Measurements from ENCODE around the gene NAA40.

NAA40 gene

GRCh38 chr11:63933459-63933858 is 5.3 kb upstream of the NAA40 start:
- no peak overlapping the region for H3K27ac Mint-ChIP-seq
- DNase-seq (no peak), ATAC-seq (replicated peaks) (no peak)
- H3K4me3 Mint-ChIP-seq, result no peak overlapping the region
- H3K36me3 Mint-ChIP-seq (ENCODE audit: insufficient read depth), result peaks cover 10% of the 10 kb centered on the region
- H3K4me1 Mint-ChIP-seq (ENCODE audit: low read depth in 2 of 2), result peaks cover 0 to 8% of the 10 kb centered on the region in 2 donors
- no peaks in the 10 kb centered on the region for H3K9me3 Mint-ChIP-seq
- H3K27me3 Mint-ChIP-seq, result no peaks in the 10 kb centered on the region

DNA sequence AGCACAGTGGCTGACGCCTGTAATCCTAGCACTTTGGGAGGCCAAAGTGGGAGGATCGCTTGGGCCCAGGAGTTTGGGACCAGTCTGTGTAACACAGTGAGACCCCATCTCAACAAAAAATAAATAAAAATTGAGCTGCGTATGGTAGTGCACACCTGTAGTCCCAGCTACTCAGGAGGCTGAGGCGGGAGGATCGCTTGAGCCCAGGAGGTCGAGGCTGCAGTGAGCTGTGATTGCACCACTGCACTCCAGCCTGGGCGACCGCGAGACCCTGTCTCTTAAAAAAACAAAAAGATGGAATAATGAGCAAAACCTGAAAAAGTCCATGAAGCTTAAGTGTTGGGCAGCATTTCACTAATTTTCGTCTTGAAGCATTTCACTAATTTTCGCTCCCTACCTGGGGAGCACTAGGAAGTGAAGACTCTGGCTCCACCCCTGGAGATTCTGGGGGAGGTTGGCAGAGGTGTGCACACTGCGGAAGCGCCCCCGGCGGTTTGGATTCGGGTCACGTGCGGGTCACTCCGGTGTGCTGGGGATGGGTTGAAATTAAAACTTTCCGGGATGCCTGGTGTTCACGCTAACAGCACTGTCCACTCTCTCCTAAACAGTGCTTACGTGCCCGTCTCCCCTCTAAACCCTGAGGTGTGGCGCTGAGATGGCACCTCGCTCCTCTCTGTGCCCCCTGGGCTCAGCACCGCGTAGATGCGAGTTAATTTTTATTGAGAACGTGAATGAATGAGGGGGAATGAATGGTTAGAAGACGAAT is 906 bp upstream of the NAA40 start:
- Mint-ChIP-seq H3K27ac (peak overlapping the region; percentile 82 to 92), H3K27me3 (no peaks in the 10 kb centered on the region), H3K4me3 (peak overlapping the region; percentile 85 to 86), H3K36me3 (ENCODE audit: insufficient read depth) (peaks cover 23% of the 10 kb centered on the region), H3K4me1 (ENCODE audit: low read depth in 2 of 2) (peaks cover 17% of the 10 kb centered on the region in 2 donors), H3K9me3 (no peaks in the 10 kb centered on the region)
- ATAC-seq (replicated peaks) (peak; percentile 13), DNase-seq (no peak)

DNA sequence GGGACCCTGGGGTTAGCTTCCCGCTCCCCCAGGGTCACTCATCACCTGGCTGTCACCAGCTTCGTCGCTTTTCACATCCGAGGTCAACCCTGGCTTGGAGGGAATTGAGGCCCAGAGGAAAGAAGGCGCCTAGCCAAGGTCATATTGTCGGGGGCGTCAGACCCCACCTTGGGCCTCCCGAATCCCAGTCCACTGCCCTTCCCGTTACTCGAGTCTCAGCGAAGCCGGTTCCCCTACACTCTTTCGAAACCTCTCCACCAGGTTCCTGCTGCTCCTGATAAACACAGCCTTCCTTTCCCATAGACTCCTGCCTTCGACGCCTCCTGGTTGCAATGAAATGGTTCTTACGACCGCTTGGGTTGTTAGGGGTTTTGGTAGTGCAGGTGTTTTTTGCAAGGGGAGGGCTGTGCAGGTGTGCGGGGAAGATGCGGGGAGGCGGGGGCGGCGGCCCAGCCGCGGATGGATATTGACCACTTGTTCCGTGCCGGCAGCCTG is 642 bp downstream of the NAA40 start:
- Mint-ChIP-seq H3K36me3 (ENCODE audit: insufficient read depth) (peaks cover 23% of the 10 kb centered on the region), H3K27me3 (no peaks in the 10 kb centered on the region), H3K4me3 (peak overlapping the region; percentile 85 to 86), H3K9me3 (no peaks in the 10 kb centered on the region), H3K4me1 (ENCODE audit: low read depth in 2 of 2) (peaks cover 20 to 22% of the 10 kb centered on the region in 2 donors), H3K27ac (peak overlapping the region; percentile 44 to 92)
- ATAC-seq (replicated peaks), result no peak
- DNase-seq, result no peak

GRCh38 chr11:63940786-63941185 is 2.0 kb downstream of the NAA40 start:
- H3K4me1 Mint-ChIP-seq (ENCODE audit: low read depth in 2 of 2), result peaks cover 20 to 22% of the 10 kb centered on the region in 2 donors
- no peak for DNase-seq
- H3K27ac Mint-ChIP-seq, result peak overlapping the region in 1 of 2 donors; percentile 44

DNA sequence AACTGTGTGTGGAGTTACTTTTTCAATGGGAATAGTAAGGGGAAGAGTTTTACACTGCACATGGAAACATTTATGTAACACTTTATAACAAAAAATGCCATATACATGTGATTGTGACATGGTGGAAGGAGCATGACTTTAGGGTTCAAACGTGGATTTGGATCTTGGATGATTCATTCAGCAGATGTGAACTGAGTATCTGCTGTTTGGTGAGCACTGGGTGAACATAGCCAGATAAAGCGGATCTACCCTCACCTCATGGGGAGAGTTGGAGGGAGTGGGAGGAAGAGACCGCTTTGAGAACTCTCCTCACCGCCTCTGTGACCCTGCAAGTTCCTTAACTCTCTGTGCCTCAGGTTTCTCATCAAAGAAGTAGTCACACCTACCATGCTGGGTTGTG is 3.1 kb downstream of the NAA40 start:
- H3K9me3 Mint-ChIP-seq, result no peaks in the 10 kb centered on the region
- H3K36me3 Mint-ChIP-seq (ENCODE audit: insufficient read depth), result peaks cover 26% of the 10 kb centered on the region
- H3K4me1 Mint-ChIP-seq (ENCODE audit: low read depth in 2 of 2), result peaks cover 22% of the 10 kb centered on the region in 2 donors
- no peaks in the 10 kb centered on the region for H3K27me3 Mint-ChIP-seq
- DNase-seq, result no peak
- H3K27ac Mint-ChIP-seq, result no peak overlapping the region
- ATAC-seq (replicated peaks), result no peak
- H3K4me3 Mint-ChIP-seq, result no peak overlapping the region

More at GRCh38 chr11:63940786-63941185, 2.0 kb downstream of the NAA40 start:
- Mint-ChIP-seq H3K36me3 (ENCODE audit: insufficient read depth) (peaks cover 23% of the 10 kb centered on the region), H3K9me3 (no peaks in the 10 kb centered on the region), H3K4me3 (peak overlapping the region in 1 of 2 donors; percentile 86), H3K27me3 (no peaks in the 10 kb centered on the region)
- no peak for ATAC-seq (replicated peaks)

DNA sequence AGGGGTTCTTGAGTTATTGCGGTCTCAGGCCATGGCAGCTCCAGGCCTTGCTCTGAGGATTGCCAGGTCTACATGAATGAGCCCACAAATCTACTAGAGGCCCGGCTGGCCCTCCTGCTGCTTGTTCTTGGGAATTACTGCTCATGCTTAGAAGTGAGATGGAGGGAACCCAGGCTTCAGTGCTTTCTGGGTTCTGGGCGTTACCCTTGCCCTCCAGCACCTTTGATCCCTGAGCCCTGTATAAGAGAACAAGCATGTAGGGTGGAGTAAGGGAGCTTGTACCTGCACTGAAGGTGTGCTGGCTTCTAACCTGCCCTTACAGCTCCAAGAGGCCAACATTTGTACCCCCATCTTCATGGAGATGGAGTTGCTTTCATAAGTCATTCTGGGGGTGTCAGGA is 4.0 kb downstream of the NAA40 start:
- no peaks in the 10 kb centered on the region for H3K27me3 Mint-ChIP-seq
- H3K27ac Mint-ChIP-seq, result no peak overlapping the region
- H3K4me1 Mint-ChIP-seq (ENCODE audit: low read depth in 2 of 2), result peaks cover 18 to 22% of the 10 kb centered on the region in 2 donors
- H3K36me3 Mint-ChIP-seq (ENCODE audit: insufficient read depth), result peaks cover 30% of the 10 kb centered on the region
- no peak for ATAC-seq (replicated peaks)
- H3K9me3 Mint-ChIP-seq, result no peaks in the 10 kb centered on the region
- no peak for DNase-seq
- no peak overlapping the region for H3K4me3 Mint-ChIP-seq

- no peaks in the 10 kb centered on the region for H3K9me3 Mint-ChIP-seq
- H3K4me3 Mint-ChIP-seq, result no peak overlapping the region
- no peaks in the 10 kb centered on the region for H3K27me3 Mint-ChIP-seq
- H3K27ac Mint-ChIP-seq, result no peak overlapping the region
- H3K4me1 Mint-ChIP-seq (ENCODE audit: low read depth in 2 of 2), result peaks cover 9 to 16% of the 10 kb centered on the region in 2 donors
- ATAC-seq (replicated peaks), result no peak
- DNase-seq, result no peak
- H3K36me3 Mint-ChIP-seq (ENCODE audit: insufficient read depth), result peaks cover 18% of the 10 kb centered on the region
Measured at GRCh38 chr11:63944987-63945386, 6.2 kb downstream of the NAA40 start.

GRCh38 chr11:63945477-63946163 is 6.8 kb downstream of the NAA40 start:
- no peaks in the 10 kb centered on the region for H3K27me3 Mint-ChIP-seq
- no peaks in the 10 kb centered on the region for H3K9me3 Mint-ChIP-seq
- peaks cover 17% of the 10 kb centered on the region for H3K36me3 Mint-ChIP-seq (ENCODE audit: insufficient read depth)
- peak; percentile 36 to 46 (median 43) for DNase-seq
- H3K4me3 Mint-ChIP-seq, result no peak overlapping the region
- ATAC-seq (replicated peaks), result peak; percentile 77
- H3K27ac Mint-ChIP-seq, result no peak overlapping the region
- H3K4me1 Mint-ChIP-seq (ENCODE audit: low read depth in 2 of 2), result peaks cover 9 to 12% of the 10 kb centered on the region in 2 donors

- Mint-ChIP-seq H3K36me3 (ENCODE audit: insufficient read depth) (peaks cover 26% of the 10 kb centered on the region), H3K27ac (peak overlapping the region; percentile 66 to 76), H3K4me1 (ENCODE audit: low read depth in 2 of 2) (peaks cover 31 to 32% of the 10 kb centered on the region in 2 donors), H3K27me3 (no peaks in the 10 kb centered on the region), H3K9me3 (no peaks in the 10 kb centered on the region), H3K4me3 (peak overlapping the region; percentile 54 to 69)
- peak; percentile 25 to 42 (median 30) for DNase-seq
- ATAC-seq (replicated peaks), result peak; percentile 89
Measured at GRCh38 chr11:63951779-63952536, 13.2 kb downstream of the NAA40 start.

DNA sequence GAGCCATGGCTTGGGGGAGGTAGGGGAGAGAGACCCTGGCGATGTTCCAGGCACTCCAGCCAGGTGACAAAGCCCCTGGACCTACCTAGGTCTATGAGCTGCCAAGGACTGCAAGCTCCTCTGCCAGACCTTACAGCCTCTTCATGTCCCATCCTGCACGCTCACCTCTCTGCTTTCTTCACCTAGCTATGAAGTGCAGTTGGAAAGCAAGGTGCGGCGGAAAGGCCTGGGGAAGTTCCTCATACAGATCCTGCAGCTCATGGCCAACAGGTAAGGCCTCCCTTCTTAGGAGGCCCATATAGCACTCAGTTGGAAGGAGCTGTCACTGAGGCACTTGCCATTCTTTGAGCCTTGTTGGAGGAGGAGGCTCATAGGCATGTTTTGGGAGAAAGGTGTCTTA is 13.8 kb downstream of the NAA40 start:
- H3K4me1 Mint-ChIP-seq (ENCODE audit: low read depth in 2 of 2), result peaks cover 32% of the 10 kb centered on the region in 2 donors
- peak overlapping the region; percentile 66 to 76 for H3K27ac Mint-ChIP-seq
- no peaks in the 10 kb centered on the region for H3K9me3 Mint-ChIP-seq
- DNase-seq (no peak), ATAC-seq (replicated peaks) (no peak)
- peak overlapping the region; percentile 54 to 69 for H3K4me3 Mint-ChIP-seq
- H3K27me3 Mint-ChIP-seq, result no peaks in the 10 kb centered on the region
- peaks cover 21% of the 10 kb centered on the region for H3K36me3 Mint-ChIP-seq (ENCODE audit: insufficient read depth)

DNA sequence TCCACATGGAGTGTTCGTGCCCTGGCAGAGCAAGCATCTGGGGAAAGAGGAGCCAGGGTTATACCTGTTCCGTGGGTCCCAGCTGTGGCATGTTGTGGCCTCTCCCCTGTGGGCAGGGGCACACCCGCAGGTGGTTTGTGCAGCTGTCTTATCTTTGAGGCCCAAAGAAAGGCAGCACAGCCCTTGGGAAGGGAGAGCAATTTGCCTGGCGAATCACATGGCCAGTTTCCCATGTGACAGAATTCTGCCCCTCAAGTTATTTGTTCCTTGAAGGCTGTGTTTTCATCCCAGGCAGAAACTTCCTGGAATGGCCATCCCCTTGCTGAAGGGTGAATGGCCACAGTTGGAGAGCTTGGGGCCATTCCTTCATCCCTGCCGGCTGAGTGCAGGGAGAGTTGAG is 19.2 kb downstream of the NAA40 start:
- peaks cover 30 to 35% of the 10 kb centered on the region in 2 donors for H3K4me1 Mint-ChIP-seq (ENCODE audit: low read depth in 2 of 2)
- no peak for DNase-seq
- peaks cover 17% of the 10 kb centered on the region for H3K36me3 Mint-ChIP-seq (ENCODE audit: insufficient read depth)
- H3K9me3 Mint-ChIP-seq, result no peaks in the 10 kb centered on the region
- no peaks in the 10 kb centered on the region for H3K27me3 Mint-ChIP-seq
- no peak for ATAC-seq (replicated peaks)
- no peak overlapping the region for H3K4me3 Mint-ChIP-seq
- H3K27ac Mint-ChIP-seq, result no peak overlapping the region

GRCh38 chr11:63961608-63962412 is 23.0 kb downstream of the NAA40 start:
- DNase-seq (peak in 2 of 3 experiments; percentile 35 to 43), ATAC-seq (replicated peaks) (peak; percentile 97)
- Mint-ChIP-seq H3K4me1 (ENCODE audit: low read depth in 2 of 2) (peaks cover 18 to 24% of the 10 kb centered on the region in 2 donors), H3K27me3 (no peaks in the 10 kb centered on the region), H3K4me3 (peak overlapping the region; percentile 74 to 85), H3K27ac (peak overlapping the region in 1 of 2 donors; percentile 84), H3K9me3 (no peaks in the 10 kb centered on the region), H3K36me3 (ENCODE audit: insufficient read depth) (peaks cover 10% of the 10 kb centered on the region)

All from effector memory CD8-positive, alpha-beta T cell (primary cell).